ENCODE data around the gene SAG.

Gene SAG

GRCh38 chr2:233307565-233307964, at the start of gene SAG:
SAG (plus strand) TSS chr2:233307816; CDS start chr2:233309190, 1,374 bp downstream.
- no peak for DNase-seq (ENCODE audit: low spot score)

- no peak for DNase-seq (ENCODE audit: low spot score)
Observed at GRCh38 chr2:233258211-233258610, 49.4 kb upstream of the SAG start.

GRCh38 chr2:233259730-233260129, 47.9 kb upstream of the SAG start:
- DNase-seq (ENCODE audit: low spot score) = no peak

- DNase-seq (ENCODE audit: low spot score) = no peak
Observed at GRCh38 chr2:233260661-233261060, 47.0 kb upstream of the SAG start.

- DNase-seq (ENCODE audit: low spot score) = no peak
Observed at GRCh38 chr2:233261819-233262555, 45.6 kb upstream of the SAG start.

- DNase-seq (ENCODE audit: low spot score) = no peak
Observed at GRCh38 chr2:233262562-233262961, 45.1 kb upstream of the SAG start.

- DNase-seq (ENCODE audit: low spot score) = no peak
Observed at GRCh38 chr2:233263045-233263570, 44.5 kb upstream of the SAG start.

GRCh38 chr2:233264667-233265066, 42.9 kb upstream of the SAG start:
- DNase-seq (ENCODE audit: low spot score) = no peak

- no peak for DNase-seq (ENCODE audit: low spot score)
Observed at GRCh38 chr2:233265899-233266431, 41.7 kb upstream of the SAG start.

- DNase-seq (ENCODE audit: low spot score) = no peak
Observed at GRCh38 chr2:233266481-233266880, 41.1 kb upstream of the SAG start.

GRCh38 chr2:233267516-233268245, 39.9 kb upstream of the SAG start:
- DNase-seq (ENCODE audit: low spot score) = no peak

- DNase-seq (ENCODE audit: low spot score) = no peak
Observed at GRCh38 chr2:233270366-233270765, 37.2 kb upstream of the SAG start.

- no peak for DNase-seq (ENCODE audit: low spot score)
Observed at GRCh38 chr2:233270951-233271350, 36.7 kb upstream of the SAG start.

- DNase-seq (ENCODE audit: low spot score) = no peak
Observed at GRCh38 chr2:233271693-233272092, 35.9 kb upstream of the SAG start.

- no peak for DNase-seq (ENCODE audit: low spot score)
Observed at GRCh38 chr2:233273120-233273519, 34.5 kb upstream of the SAG start.

- no peak for DNase-seq (ENCODE audit: low spot score)
Observed at GRCh38 chr2:233275223-233275622, 32.4 kb upstream of the SAG start.

GRCh38 chr2:233278921-233279320, 28.7 kb upstream of the SAG start:
- DNase-seq (ENCODE audit: low spot score) = no peak

GRCh38 chr2:233280114-233280693, 27.4 kb upstream of the SAG start:
- DNase-seq (ENCODE audit: low spot score) = no peak

- DNase-seq (ENCODE audit: low spot score) = no peak
Observed at GRCh38 chr2:233281553-233281952, 26.1 kb upstream of the SAG start.

- no peak for DNase-seq (ENCODE audit: low spot score)
Observed at GRCh38 chr2:233281992-233282603, 25.5 kb upstream of the SAG start.

GRCh38 chr2:233285921-233286320, 21.7 kb upstream of the SAG start:
- no peak for DNase-seq (ENCODE audit: low spot score)

GRCh38 chr2:233287871-233288270, 19.7 kb upstream of the SAG start:
- no peak for DNase-seq (ENCODE audit: low spot score)

All from HuH-7 (cell line).